HCT116 (cell line): Measurements from ENCODE around the gene RPN1. TPM values are rescaled to one million over a fixed set of nuclear protein-coding genes. Genes with fewer than 3 reads are reported as not detected.

ENCODE experiments used
- ATAC-seq: fragments of 200-7000 bp; cut with Tn5 transposase; 2 replicates; pipeline ENCODE4 v1.9.1; 2020; ENCODE audit warnings: mild to moderate bottlenecking, moderate library complexity
- BruUV-seq: library from RNA; stranded (reverse); fragments of 400-500 nt; replicated peaks from 2 replicates; lab custom pipeline; 2021; lab: Mats Ljungman, UMichigan
- CTCF ChIA-PET: fragments of 300-600 bp; sonication (Branson Sonifier 250); formaldehyde crosslinking; loops from one replicate; lab custom pipeline; 2021; ENCODE audit warnings: antibody characterized with exemption; lab: Charles Lee
- POLR2A ChIA-PET: fragments of 300-600, 350-600 bp; sonication (Branson Sonifier 250); formaldehyde crosslinking; loops from one replicate; lab custom pipeline; 2021; ENCODE audit warnings: antibody characterized with exemption; lab: Charles Lee
- RAD21 ChIA-PET, 2 experiments: fragments of 300-600 bp; sonication (Branson Sonifier 250); formaldehyde crosslinking; loops; one replicate each; lab custom pipeline; 2023; ENCODE audit warnings: low total read pairs in 2 of 2; ENCODE audit not compliant: uncharacterized antibody in 2 of 2, unreplicated experiment in 2 of 2, low non-redundant PET in 1 of 2; lab: Charles Lee
- DNase-seq: peaks from one replicate; pipeline ENCODE4 v3.0.0-alpha.2; 2010; ENCODE audit warnings: low read depth, low spot score
- H2AFZ ChIP-seq: fragments of 200-600 bp; shearing (Covaris generic), sonication (generic); 2 replicates; pipeline ENCODE4 v1.6.1; 2017; ENCODE audit warnings: low read depth, mixed run types, mixed read lengths, antibody characterized with exemption, low read length; ENCODE audit not compliant: poor library complexity, severe bottlenecking
- H3K27ac ChIP-seq: 2 replicates; pipeline ENCODE4 v1.5.1; 2012; ENCODE audit warnings: low read depth, low read length
- H3K27me3 ChIP-seq: fragments of 200-600 bp; sonication (generic); 2 replicates; pipeline ENCODE4 v1.6.1; 2016; ENCODE audit warnings: mixed run types, low read length, mixed read lengths; ENCODE audit not compliant: insufficient read depth
- H3K36me3 ChIP-seq, 2 experiments: fragments of 200-500 bp in 1 of 2; fragments of 200-600 bp in 1 of 2; sonication (Bioruptor generic) in 1 of 2; sonication (generic) in 1 of 2; 2 replicates each; pipeline versions ENCODE4 v1.5.1 to v1.6.1; 2014 to 2016; ENCODE audit warnings: low read length in 2 of 2, inconsistent platforms in 1 of 2, mixed read lengths in 1 of 2, mixed run types in 1 of 2; ENCODE audit not compliant: insufficient read depth in 2 of 2, control insufficient read depth in 1 of 2
- H3K4me1 ChIP-seq, 2 experiments: fragments of 200-600 bp in 1 of 2; sonication (generic) in 1 of 2; 2 replicates each; pipeline versions ENCODE4 v1.5.1 to v1.6.1; 2012 to 2017; ENCODE audit warnings: low read length in 2 of 2, inconsistent platforms in 1 of 2, mild to moderate bottlenecking in 1 of 2, mixed read lengths in 1 of 2, mixed run types in 1 of 2, moderate library complexity in 1 of 2; ENCODE audit not compliant: insufficient read depth in 2 of 2, control insufficient read depth in 1 of 2
- H3K4me2 ChIP-seq: fragments of 200-600 bp; sonication (generic); 2 replicates; pipeline ENCODE4 v1.6.1; 2017; ENCODE audit warnings: mixed run types, low read length, mixed read lengths
- H3K4me3 ChIP-seq, 2 experiments: fragments of 200-600 bp in 1 of 2; sonication (generic) in 1 of 2; replicated peaks in 1 of 2; 2 replicates each; pipeline ENCODE4 v1.5.1; 2011 to 2016; ENCODE audit warnings: low read length in 2 of 2, control low read depth in 1 of 2, low read depth in 1 of 2, mild to moderate bottlenecking in 1 of 2, mixed read lengths in 1 of 2, mixed run types in 1 of 2
- H3K79me2 ChIP-seq: fragments of 200-600 bp; sonication (generic); 2 replicates; pipeline ENCODE4 v1.6.1; 2017; ENCODE audit warnings: mild to moderate bottlenecking, mixed run types, low read length, moderate library complexity, mixed read lengths; ENCODE audit not compliant: insufficient read depth
- H3K9ac ChIP-seq: fragments of 200-600 bp; sonication (generic); 2 replicates; pipeline ENCODE4 v1.6.1; 2016; ENCODE audit warnings: low read length, mixed read lengths
- H3K9me2 ChIP-seq: fragments of 200-600 bp; sonication (generic), shearing (Covaris generic); 2 replicates; pipeline ENCODE4 v1.6.1; 2017; ENCODE audit warnings: mixed run types, mild to moderate bottlenecking, moderate library complexity; ENCODE audit not compliant: insufficient read depth
- H3K9me3 ChIP-seq, 2 experiments: fragments of 200-500 bp in 1 of 2; fragments of 200-600 bp in 1 of 2; sonication (Bioruptor generic) in 1 of 2; sonication (generic) in 1 of 2; 2 replicates each; pipeline ENCODE4 v1.6.1; 2014 to 2017; ENCODE audit warnings: low read length in 2 of 2, mixed read lengths in 2 of 2, inconsistent platforms in 1 of 2, low read depth in 1 of 2, mild to moderate bottlenecking in 1 of 2, mixed run types in 1 of 2, moderate library complexity in 1 of 2; ENCODE audit not compliant: control insufficient read depth in 1 of 2, insufficient read depth in 1 of 2
- H4K20me1 ChIP-seq: fragments of 200-600 bp; sonication (generic), shearing (Covaris generic); 2 replicates; pipeline ENCODE4 v1.6.1; 2017; ENCODE audit warnings: mixed run types, mild to moderate bottlenecking, moderate library complexity; ENCODE audit not compliant: insufficient read depth
- CBX3 ChIP-seq: IDR thresholded peaks from 2 replicates; pipeline ENCODE4 v1.6.1; 2012; ENCODE audit warnings: low read depth
- CEBPB ChIP-seq: IDR thresholded peaks from 2 replicates; pipeline ENCODE4 v1.6.1; 2012; ENCODE audit warnings: low read depth
- EGR1 ChIP-seq: IDR thresholded peaks from 2 replicates; pipeline ENCODE4 v1.6.1; 2012; ENCODE audit warnings: low read depth
- EZH2 ChIP-seq: fragments of 200-600 bp; sonication (generic); IDR thresholded peaks from 2 replicates; pipeline ENCODE4 v1.6.1; 2017; ENCODE audit warnings: antibody characterized with exemption, mixed run types
- EZH2phosphoT487 ChIP-seq: fragments of 200-600 bp; IDR thresholded peaks from 2 replicates; pipeline ENCODE4 v1.6.1; 2018; ENCODE audit warnings: antibody characterized with exemption, borderline replicate concordance
- JUND ChIP-seq: IDR thresholded peaks from 2 replicates; pipeline ENCODE4 v1.6.1; 2012
- MAX ChIP-seq: IDR thresholded peaks from 2 replicates; pipeline ENCODE4 v1.6.1; 2012
- POLR2A ChIP-seq: IDR thresholded peaks from 2 replicates; pipeline ENCODE4 v1.7.0; 2011; ENCODE audit warnings: borderline replicate concordance; ENCODE audit not compliant: insufficient read depth, insufficient read length; ENCODE audit errors: extremely low read depth
- POLR2AphosphoS5 ChIP-seq: IDR thresholded peaks from 2 replicates; pipeline ENCODE4 v1.6.1; 2011; ENCODE audit warnings: mild to moderate bottlenecking, low read depth, low read length, moderate library complexity
- RAD21 ChIP-seq: IDR thresholded peaks from 2 replicates; pipeline ENCODE4 v1.6.1; 2012; ENCODE audit warnings: low read depth, mild to moderate bottlenecking
- TCF7L2 ChIP-seq: IDR thresholded peaks from 2 replicates; pipeline ENCODE4 v1.7.0; 2011; ENCODE audit warnings: borderline replicate concordance, inconsistent platforms; ENCODE audit not compliant: insufficient read depth, insufficient read length; ENCODE audit errors: extremely low read depth
- YY1 ChIP-seq: IDR thresholded peaks from 2 replicates; pipeline ENCODE4 v1.6.1; 2011; ENCODE audit warnings: low read length, low read depth, moderate library complexity, mild to moderate bottlenecking; ENCODE audit not compliant: insufficient replicate concordance; ENCODE audit errors: extremely low read depth
- intact Hi-C: fragments of 100-400 bp; cut with micrococcal nuclease; formaldehyde crosslinking; loops from 2 replicates; pipeline ENCODE4 v1.10.0; 2022
- total RNA-seq: library from RNA; stranded (reverse); gene quantifications from one replicate; pipeline ENCODE4 v1.2.1, GENCODE V29; 2021; ENCODE audit not compliant: unreplicated experiment
- TF ChIP-seq, protein P1 (sequence below): IDR thresholded peaks from 2 replicates; pipeline ENCODE4 v1.6.1; 2011; ENCODE audit warnings: mild to moderate bottlenecking, low read length, moderate library complexity; ENCODE audit not compliant: insufficient replicate concordance; ENCODE audit errors: extremely low read depth
- TF ChIP-seq, protein P2 (sequence below), 3 experiments: fragments of 200-600 bp in 1 of 3; sonication (generic) in 1 of 3; IDR thresholded peaks in 2 of 3; conservative IDR thresholded peaks in 1 of 3; 2 replicates each; pipeline ENCODE4 v1.5.1; 2012 to 2017; ENCODE audit warnings: low read depth in 2 of 3, low read length in 2 of 3, antibody characterized with exemption in 1 of 3, borderline replicate concordance in 1 of 3, control low read depth in 1 of 3, mild to moderate bottlenecking in 1 of 3, mixed read lengths in 1 of 3, mixed run types in 1 of 3, moderate library complexity in 1 of 3; ENCODE audit not compliant: insufficient read depth in 1 of 3

The RPN1 gene
- total RNA-seq, 1 experiment from 2014 or later, result 218 TPM

DNA sequence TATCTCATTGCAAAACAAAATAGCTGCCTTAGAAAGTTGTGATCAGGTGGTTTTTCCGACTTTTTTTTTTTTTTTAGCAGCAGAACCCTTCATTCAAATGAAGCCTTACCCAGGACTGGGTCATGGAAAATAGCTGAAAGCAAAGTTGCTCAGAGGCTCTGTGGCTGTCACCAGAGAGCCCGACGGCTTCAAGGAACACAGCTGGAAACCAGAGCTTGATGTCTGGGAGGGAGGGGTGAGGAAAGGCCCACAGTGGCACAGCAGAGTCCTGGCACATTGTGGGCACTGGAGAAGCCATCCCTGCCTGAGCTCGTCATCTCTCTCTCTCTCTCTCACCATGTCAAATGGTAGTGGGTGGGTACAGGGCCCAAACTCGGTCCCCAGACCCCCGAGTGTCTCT lies 77.5 kb downstream of the RPN1 start:
- no peaks in the 10 kb centered on the region for H4K20me1 ChIP-seq
- no peaks in the 10 kb centered on the region for H3K9me2 ChIP-seq
- DNase-seq, result no peak
- H3K27me3 ChIP-seq, result peaks cover 3% of the 10 kb centered on the region; the same call in 1 of the 2 replicates
- intact Hi-C loops, result no loop called here
- ChIA-PET CTCF (interaction anchor here (1.5 to 1.8 kb wide), 2 partner anchors 11 to 146 kb away, joined by 3 to 7 read pairs; no protein-coding TSS in a partner anchor), POLR2A (no interaction called here), RAD21 (no interaction called here)
- H2AFZ ChIP-seq, result no peak overlapping the region
- H3K27ac ChIP-seq, result no peak overlapping the region
- no peaks in the 10 kb centered on the region for H3K36me3 ChIP-seq
- no peaks in the 10 kb centered on the region for H3K79me2 ChIP-seq
- no peak for ATAC-seq
- H3K4me2 ChIP-seq, result no peak overlapping the region
- no TSS peak for BruUV-seq
- H3K9ac ChIP-seq, result no peak overlapping the region
- H3K4me3 ChIP-seq, result no peak overlapping the region
- TF ChIP-seq YY1, result no peak
- TF ChIP-seq POLR2AphosphoS5, result no peak
- no peak for TF ChIP-seq MAX
- no peak for TF ChIP-seq EGR1
- TF ChIP-seq, protein P1, sequence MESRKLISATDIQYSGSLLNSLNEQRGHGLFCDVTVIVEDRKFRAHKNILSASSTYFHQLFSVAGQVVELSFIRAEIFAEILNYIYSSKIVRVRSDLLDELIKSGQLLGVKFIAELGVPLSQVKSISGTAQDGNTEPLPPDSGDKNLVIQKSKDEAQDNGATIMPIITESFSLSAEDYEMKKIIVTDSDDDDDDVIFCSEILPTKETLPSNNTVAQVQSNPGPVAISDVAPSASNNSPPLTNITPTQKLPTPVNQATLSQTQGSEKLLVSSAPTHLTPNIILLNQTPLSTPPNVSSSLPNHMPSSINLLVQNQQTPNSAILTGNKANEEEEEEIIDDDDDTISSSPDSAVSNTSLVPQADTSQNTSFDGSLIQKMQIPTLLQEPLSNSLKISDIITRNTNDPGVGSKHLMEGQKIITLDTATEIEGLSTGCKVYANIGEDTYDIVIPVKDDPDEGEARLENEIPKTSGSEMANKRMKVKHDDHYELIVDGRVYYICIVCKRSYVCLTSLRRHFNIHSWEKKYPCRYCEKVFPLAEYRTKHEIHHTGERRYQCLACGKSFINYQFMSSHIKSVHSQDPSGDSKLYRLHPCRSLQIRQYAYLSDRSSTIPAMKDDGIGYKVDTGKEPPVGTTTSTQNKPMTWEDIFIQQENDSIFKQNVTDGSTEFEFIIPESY, result no peak
- TF ChIP-seq CBX3, result no peak
- no peak for TF ChIP-seq EZH2
- no peak for TF ChIP-seq TCF7L2
- no peak for TF ChIP-seq POLR2A
- no peak for TF ChIP-seq EZH2phosphoT487
- TF ChIP-seq CEBPB, result no peak
- TF ChIP-seq, protein P2, sequence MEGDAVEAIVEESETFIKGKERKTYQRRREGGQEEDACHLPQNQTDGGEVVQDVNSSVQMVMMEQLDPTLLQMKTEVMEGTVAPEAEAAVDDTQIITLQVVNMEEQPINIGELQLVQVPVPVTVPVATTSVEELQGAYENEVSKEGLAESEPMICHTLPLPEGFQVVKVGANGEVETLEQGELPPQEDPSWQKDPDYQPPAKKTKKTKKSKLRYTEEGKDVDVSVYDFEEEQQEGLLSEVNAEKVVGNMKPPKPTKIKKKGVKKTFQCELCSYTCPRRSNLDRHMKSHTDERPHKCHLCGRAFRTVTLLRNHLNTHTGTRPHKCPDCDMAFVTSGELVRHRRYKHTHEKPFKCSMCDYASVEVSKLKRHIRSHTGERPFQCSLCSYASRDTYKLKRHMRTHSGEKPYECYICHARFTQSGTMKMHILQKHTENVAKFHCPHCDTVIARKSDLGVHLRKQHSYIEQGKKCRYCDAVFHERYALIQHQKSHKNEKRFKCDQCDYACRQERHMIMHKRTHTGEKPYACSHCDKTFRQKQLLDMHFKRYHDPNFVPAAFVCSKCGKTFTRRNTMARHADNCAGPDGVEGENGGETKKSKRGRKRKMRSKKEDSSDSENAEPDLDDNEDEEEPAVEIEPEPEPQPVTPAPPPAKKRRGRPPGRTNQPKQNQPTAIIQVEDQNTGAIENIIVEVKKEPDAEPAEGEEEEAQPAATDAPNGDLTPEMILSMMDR (IDR thresholded peaks at IDR 0.05 in 2 of 3, conservative IDR thresholded peaks at IDR 0.05 in 1 of 3; ENCODE audit: borderline replicate concordance in 1 of 3, insufficient read depth in 1 of 3, low read depth in 2 of 3, low read length in 2 of 3), result no peak
- TF ChIP-seq JUND, result no peak
- no peak for TF ChIP-seq RAD21
- no peaks in the 10 kb centered on the region for H3K4me1 ChIP-seq
- H3K9me3 ChIP-seq, result no peaks in the 10 kb centered on the region
